Fibroblast of mammary gland (primary cell): ENCODE data around the gene LSP1.

Experiments used
- DNase-seq: peaks from one replicate; pipeline ENCODE4 v3.0.0-alpha.2; 2010; ENCODE audit warnings: low read depth
- H3K4me3 ChIP-seq: 2 replicates; pipeline ENCODE4 v1.5.1; 2011; ENCODE audit warnings: low read depth, mild to moderate bottlenecking, low read length, moderate library complexity; ENCODE audit not compliant: control insufficient read depth
- CTCF ChIP-seq: conservative IDR thresholded peaks from 2 replicates; pipeline ENCODE4 v1.5.1; 2011; ENCODE audit warnings: low read depth, low read length, inconsistent platforms; ENCODE audit not compliant: control insufficient read depth, insufficient read depth

LSP1 gene

DNA sequence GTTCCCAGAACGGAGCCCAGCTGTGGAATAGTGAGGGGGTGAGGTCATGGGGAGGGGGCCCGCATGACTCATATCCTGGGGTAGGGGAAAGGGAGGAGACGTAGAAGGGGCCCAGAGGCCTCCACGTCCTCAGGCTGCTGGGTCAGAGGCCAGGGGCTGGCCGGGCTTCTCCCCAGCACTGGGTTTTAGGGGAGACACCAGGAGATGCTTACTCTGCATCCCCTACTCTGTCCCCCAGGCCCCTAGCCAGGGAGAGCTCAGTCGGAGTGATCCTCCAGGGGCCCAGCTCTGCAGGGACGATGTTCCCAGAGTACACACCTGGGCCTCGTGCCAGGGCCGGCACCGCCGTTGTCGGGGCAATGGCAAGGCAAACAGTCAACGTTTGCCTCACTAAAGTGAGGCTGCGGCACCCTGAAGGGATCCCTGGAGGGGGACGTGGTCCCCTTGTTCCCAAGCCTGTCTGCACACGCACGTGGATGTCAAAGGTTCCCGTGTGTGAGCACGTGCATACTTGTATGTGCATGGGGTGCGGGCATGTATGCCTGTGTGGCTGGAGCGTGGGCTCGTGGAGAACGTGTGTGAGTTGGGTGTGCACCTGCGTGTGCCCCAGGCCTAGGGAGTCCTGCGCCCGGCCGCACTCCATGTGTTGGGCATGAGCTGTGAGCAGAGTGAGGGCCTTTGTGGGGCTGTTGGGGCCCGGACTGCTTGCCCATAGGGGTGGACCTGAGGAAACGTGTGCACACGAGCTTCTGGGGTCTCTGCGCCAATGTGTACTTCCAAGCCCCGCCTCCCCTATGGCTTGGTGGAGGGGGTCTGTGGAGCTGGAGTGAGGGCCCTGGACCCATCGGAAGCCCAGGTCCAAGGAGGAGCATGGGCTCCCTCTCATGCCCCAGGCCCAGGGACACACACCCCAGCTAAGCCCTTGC is 24.6 kb downstream of the LSP1 start:
- H3K4me3 ChIP-seq: no peak overlapping the region
- peak; percentile 64 for DNase-seq
- TF ChIP-seq CTCF: no peak

- no peak for TF ChIP-seq CTCF
- no peak overlapping the region for H3K4me3 ChIP-seq
- no peak for DNase-seq
Measured at GRCh38 chr11:1878137-1879031, 25.5 kb downstream of the LSP1 start.

DNA sequence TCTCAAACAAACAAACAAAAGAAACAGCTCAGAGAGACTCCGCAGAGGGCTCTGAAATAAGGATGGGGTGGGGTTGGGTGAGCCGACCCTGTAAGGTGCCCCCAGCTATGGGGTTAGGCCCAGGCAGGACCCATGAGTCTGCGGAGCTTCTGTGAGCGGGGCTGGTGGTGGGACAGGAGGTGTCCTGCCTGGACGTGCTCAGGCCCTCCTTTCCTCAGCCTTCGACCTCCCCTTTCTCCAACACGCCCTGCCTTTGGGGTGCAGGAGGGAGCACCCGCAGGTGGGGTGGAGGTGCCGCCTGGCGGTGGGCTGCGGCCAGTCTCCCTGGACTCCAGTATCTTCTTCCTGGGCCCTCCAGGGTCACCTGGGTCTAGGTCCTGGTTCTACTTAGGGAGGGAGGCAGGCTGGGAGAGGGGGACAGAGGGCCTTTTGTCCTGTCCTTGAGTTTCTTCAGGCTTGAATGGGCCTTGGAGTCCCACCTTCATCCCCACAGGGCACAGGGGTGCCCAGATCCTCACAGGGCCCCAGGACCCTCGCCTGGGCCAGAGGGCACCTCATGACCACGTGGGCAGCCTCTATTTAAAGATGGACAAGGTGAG is 26.6 kb downstream of the LSP1 start:
- DNase-seq: no peak
- H3K4me3 ChIP-seq: no peak overlapping the region
- TF ChIP-seq CTCF: no peak

DNA sequence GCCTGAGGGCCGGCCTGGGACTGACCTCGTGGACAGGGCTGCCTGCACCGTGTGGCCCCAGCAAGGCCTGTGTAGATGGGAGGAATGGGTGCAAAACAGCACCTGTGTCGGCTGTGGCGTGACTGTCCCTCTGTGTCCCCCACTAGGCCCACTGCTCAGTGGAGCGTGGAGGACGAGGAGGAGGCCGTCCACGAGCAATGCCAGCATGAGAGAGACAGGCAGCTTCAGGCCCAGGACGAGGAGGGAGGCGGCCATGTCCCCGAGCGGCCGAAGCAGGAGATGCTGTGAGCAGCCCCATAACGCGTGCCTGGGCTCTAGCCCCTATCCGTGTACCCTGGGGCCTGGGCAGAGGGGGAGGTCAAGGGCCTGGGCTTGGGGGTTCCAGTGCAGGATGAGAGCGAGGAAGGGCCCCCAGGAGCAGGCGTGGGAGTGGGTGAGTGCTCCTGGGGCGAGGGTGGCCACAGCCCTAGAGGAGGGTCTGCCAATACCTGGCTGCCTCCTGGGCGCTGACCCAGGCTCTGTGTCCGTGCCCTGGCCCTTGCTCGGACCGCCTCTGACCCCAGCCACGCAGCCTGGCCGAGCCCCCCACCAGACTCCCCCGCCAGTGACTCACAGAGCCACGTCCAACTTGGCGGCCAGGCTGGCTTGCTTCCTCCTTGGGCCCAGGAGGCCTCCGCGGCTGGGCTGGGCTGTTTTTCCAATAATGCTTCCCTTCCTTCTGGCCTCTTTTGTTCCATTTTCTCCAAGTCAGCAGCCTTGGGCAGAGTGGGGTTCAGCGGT is 27.2 kb downstream of the LSP1 start:
- peak; percentile 72 for DNase-seq

GRCh38 chr11:1880746-1881441 is 28.0 kb downstream of the LSP1 start:
- TF ChIP-seq CTCF: no peak
- no peak overlapping the region for H3K4me3 ChIP-seq
- DNase-seq: no peak

More for the DNA sequence above, 27.2 kb downstream of the LSP1 start:
- no peak overlapping the region for H3K4me3 ChIP-seq
- TF ChIP-seq CTCF: no peak
